Stimulated activated CD8-positive, alpha-beta memory T cell treated with anti-CD3 and anti-CD28 coated beads, Interleukin-15, amount 100 ng/mL, for 24 hours (primary cell): ENCODE measurements around the gene FAM180B.
"Not testable (repeated sequence)": the region's sequence is repeated elsewhere in the genome, so short reads cannot be mapped to it uniquely, and the experiment has no call there.

Source experiments
- DNase-seq: peaks from one replicate; pipeline ENCODE4 v3.0.0-alpha.2; 2020; ENCODE audit warnings: low read depth

Gene FAM180B

GRCh38 chr11:47586098-47586855 lies at the start of gene FAM180B:
Gene FAM180B, plus strand, starts transcription at chr11:47586678. Its CDS starts 91 bp downstream, at chr11:47586769.
- DNase-seq, result no peak

GRCh38 chr11:47536915-47537314 lies 49.6 kb upstream of the FAM180B start:
- no peak for DNase-seq

GRCh38 chr11:47538741-47539565 lies 47.5 kb upstream of the FAM180B start:
- no peak for DNase-seq

GRCh38 chr11:47539681-47540039 lies 46.8 kb upstream of the FAM180B start:
- no peak for DNase-seq

GRCh38 chr11:47541070-47541469 lies 45.4 kb upstream of the FAM180B start:
- no peak for DNase-seq

- no peak for DNase-seq
These were observed 41.2 kb upstream of the FAM180B start for GRCh38 chr11:47545298-47545697.

- DNase-seq, result not testable (repeated sequence)
These were observed 40.2 kb upstream of the FAM180B start for GRCh38 chr11:47546274-47546673.

- no peak for DNase-seq
These were observed 36.0 kb upstream of the FAM180B start for GRCh38 chr11:47550288-47551047.

- no peak for DNase-seq
These were observed 35.4 kb upstream of the FAM180B start for GRCh38 chr11:47551086-47551485.

- no peak for DNase-seq
These were observed 34.4 kb upstream of the FAM180B start for GRCh38 chr11:47552056-47552565.

- DNase-seq, result peak; percentile 78
These were observed 33.7 kb upstream of the FAM180B start, which contains the start of gene CELF1 for GRCh38 chr11:47552566-47553405. Gene CELF1, minus strand, starts transcription at chr11:47553132. Its CDS starts 53,609 bp downstream, at chr11:47499523.

GRCh38 chr11:47553406-47553743 lies 33.1 kb upstream of the FAM180B start:
- DNase-seq, result no peak

GRCh38 chr11:47557004-47557403 lies 29.5 kb upstream of the FAM180B start:
- not testable (repeated sequence) for DNase-seq

- DNase-seq, result no peak
These were observed 27.8 kb upstream of the FAM180B start for GRCh38 chr11:47558695-47559094.

GRCh38 chr11:47560426-47560825 lies 26.1 kb upstream of the FAM180B start:
- DNase-seq, result no peak

- not testable (repeated sequence) for DNase-seq
These were observed 24.1 kb upstream of the FAM180B start for GRCh38 chr11:47562393-47562792.

- DNase-seq, result not testable (repeated sequence)
These were observed 22.1 kb upstream of the FAM180B start for GRCh38 chr11:47564366-47564765.

GRCh38 chr11:47564933-47565339 lies 21.5 kb upstream of the FAM180B start:
- DNase-seq, result no peak

GRCh38 chr11:47565340-47566148 lies 20.9 kb upstream of the FAM180B start, which contains the start of gene PTPMT1:
Gene PTPMT1, plus strand, starts transcription at chr11:47565599. Its CDS starts 24 bp downstream, at chr11:47565623.
- peak; percentile 40 for DNase-seq

- no peak for DNase-seq
These were observed 20.3 kb upstream of the FAM180B start for GRCh38 chr11:47566149-47566698.
